Stimulated activated CD8-positive, alpha-beta memory T cell treated with anti-CD3 and anti-CD28 coated beads, Interleukin-15, amount 100 ng/mL, for 24 hours (primary cell): ENCODE results near the gene TPCN1.

Source experiments
- DNase-seq: peaks from one replicate; pipeline ENCODE4 v3.0.0-alpha.2; 2020; ENCODE audit warnings: low read depth

Gene TPCN1

GRCh38 chr12:113287146-113287898 lies 66.1 kb downstream of the TPCN1 start:
- DNase-seq = no peak

- DNase-seq = no peak
These were observed 66.6 kb downstream of the TPCN1 start for GRCh38 chr12:113287899-113288282.

- DNase-seq = no peak
These were observed 68.1 kb downstream of the TPCN1 start for GRCh38 chr12:113289361-113289760.

- no peak for DNase-seq
These were observed 69.2 kb downstream of the TPCN1 start for GRCh38 chr12:113290506-113290905.

- no peak for DNase-seq
These were observed 70.3 kb downstream of the TPCN1 start for GRCh38 chr12:113291586-113291985.

GRCh38 chr12:113292091-113292490 lies 70.8 kb downstream of the TPCN1 start:
- DNase-seq = no peak

- no peak for DNase-seq
These were observed 71.3 kb downstream of the TPCN1 start for GRCh38 chr12:113292547-113292946.

- DNase-seq = no peak
These were observed 71.8 kb downstream of the TPCN1 start for GRCh38 chr12:113293100-113293499.

GRCh38 chr12:113295886-113296556 lies 74.8 kb downstream of the TPCN1 start:
- no peak for DNase-seq

GRCh38 chr12:113296557-113297213 lies 75.4 kb downstream of the TPCN1 start:
- DNase-seq = no peak

GRCh38 chr12:113297214-113297587 lies 75.9 kb downstream of the TPCN1 start:
- DNase-seq = no peak

- no peak for DNase-seq
These were observed 76.6 kb downstream of the TPCN1 start for GRCh38 chr12:113297621-113298471.

- no peak for DNase-seq
These were observed 77.2 kb downstream of the TPCN1 start for GRCh38 chr12:113298472-113298817.

- DNase-seq = no peak
These were observed 77.7 kb downstream of the TPCN1 start for GRCh38 chr12:113298861-113299545.

- no peak for DNase-seq
These were observed 78.5 kb downstream of the TPCN1 start for GRCh38 chr12:113299619-113300237.

- DNase-seq = no peak
These were observed 80.5 kb downstream of the TPCN1 start for GRCh38 chr12:113301811-113302210.

GRCh38 chr12:113302466-113302865 lies 81.2 kb downstream of the TPCN1 start:
- DNase-seq = no peak

- DNase-seq = no peak
These were observed 81.8 kb downstream of the TPCN1 start for GRCh38 chr12:113302886-113303640.

- no peak for DNase-seq
These were observed 84.1 kb downstream of the TPCN1 start for GRCh38 chr12:113305281-113305856.

- DNase-seq = no peak
These were observed 85.1 kb downstream of the TPCN1 start for GRCh38 chr12:113306382-113306781.
